AG08395 (cell line): ENCODE measurements around the gene CCDC152.
"Not testable (repeated sequence)": the region's sequence is repeated elsewhere in the genome, so short reads cannot be mapped to it uniquely, and the experiment has no call there.

Experiments used
- DNase-seq: peaks from one replicate; pipeline ENCODE4 v3.0.0; 2012; ENCODE audit warnings: mixed read lengths, low spot score

Gene CCDC152

DNA sequence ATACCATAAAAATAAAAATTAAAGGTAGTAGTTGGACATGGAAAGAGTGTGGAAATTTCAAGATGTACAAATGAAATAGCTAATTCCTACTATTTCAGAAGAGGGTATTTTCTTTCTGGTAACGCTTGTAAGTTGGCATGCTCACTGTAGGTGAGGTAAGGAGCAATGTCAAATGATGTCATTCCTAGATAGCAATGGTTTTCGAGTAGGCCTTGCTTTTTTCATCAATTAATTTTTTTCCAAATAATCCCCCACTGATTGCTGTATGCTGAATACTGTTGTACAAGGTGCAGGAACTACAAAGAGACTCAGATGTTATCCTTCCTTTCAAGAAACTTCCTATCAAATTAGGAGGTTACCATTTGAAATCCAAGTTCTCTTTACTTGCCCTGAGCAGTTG is 56.0 kb downstream of the CCDC152 start:
- no peak for DNase-seq

- DNase-seq, result no peak
Measured at GRCh38 chr5:42813533-42813932, 56.9 kb downstream of the CCDC152 start.

DNA sequence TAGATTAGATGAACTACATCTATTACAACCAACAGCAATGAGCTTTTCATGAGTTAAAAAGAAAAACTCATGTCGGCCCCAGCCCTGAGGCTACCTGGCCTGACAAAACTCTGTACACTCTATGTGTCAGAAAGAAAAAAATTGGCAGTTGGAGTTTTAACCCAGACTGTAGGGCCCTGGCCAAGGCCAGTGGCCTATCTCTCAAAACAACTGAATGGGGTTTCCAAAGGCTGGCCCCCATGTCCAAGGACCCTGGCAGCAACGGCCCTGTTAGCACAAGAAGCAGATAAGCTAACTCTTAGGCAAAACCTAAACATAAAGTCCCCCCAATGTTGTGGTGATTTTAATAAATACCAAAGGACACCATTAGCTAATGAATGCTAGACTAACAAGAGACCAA is 59.9 kb downstream of the CCDC152 start:
- not testable (repeated sequence) for DNase-seq

DNA sequence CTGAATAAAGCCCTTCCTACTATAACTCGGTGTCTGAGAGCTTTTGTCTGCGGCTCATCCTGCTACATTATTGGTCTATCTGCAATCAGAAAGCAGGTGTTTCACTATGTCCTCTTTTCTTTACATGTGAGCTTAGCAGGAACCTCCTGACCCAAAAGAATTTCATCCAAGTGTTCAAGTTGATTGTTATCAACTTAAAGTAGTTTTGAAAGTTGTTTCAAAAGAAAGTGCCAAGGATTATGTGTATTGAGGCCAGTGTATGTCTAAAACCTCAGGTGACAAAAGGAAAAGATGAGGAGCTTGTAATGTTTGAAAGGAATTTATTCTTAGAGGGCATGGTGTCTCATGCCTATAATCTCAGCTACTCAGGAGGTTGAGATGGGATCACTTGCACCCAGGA is 63.1 kb downstream of the CCDC152 start:
- DNase-seq, result no peak

GRCh38 chr5:42822548-42822947 is 65.9 kb downstream of the CCDC152 start:
- DNase-seq, result no peak

GRCh38 chr5:42824347-42824976 is 67.8 kb downstream of the CCDC152 start:
- no peak for DNase-seq

- no peak for DNase-seq
Measured at GRCh38 chr5:42825422-42826148, 69.0 kb downstream of the CCDC152 start.

GRCh38 chr5:42826757-42827515 is 70.3 kb downstream of the CCDC152 start:
- no peak for DNase-seq

DNA sequence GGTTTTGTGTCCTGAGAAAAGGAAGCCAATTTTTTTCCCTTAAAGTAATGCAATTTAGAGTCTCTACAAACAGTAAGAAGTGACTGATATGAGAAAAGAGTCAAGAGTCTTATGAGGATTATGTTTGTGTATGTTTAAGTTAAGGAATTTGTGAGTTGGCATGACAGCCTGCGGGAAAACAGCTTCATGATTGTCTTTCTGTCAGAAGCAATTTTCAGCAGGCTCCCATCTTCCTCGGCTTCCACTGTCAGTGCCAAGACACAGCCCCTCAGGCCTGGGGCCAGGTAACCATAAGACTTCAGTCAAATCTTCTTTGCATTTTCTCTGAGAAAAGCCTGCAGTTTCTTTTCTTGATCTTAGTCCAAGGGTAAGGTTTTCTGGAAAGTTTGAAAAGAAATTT is 72.1 kb downstream of the CCDC152 start:
- DNase-seq, result no peak

DNA sequence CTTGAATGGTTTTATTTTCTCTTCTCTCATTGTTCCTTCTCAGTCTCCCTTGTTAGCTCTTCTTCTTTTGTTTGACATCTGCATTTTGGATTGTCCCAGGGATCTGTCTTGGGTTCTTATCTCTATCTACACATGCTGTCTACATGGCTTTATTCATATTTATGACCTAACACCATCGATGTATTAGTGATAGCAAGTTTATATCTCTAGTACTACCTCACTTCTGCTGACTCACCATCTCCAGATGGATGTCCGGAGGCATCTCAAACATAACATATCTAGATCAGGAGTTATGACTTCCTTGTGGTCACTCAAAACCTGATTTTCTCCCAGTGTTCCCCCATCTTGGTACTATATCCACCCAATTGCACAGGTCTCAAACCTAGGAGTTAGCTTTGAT is 74.3 kb downstream of the CCDC152 start:
- DNase-seq, result no peak

DNA sequence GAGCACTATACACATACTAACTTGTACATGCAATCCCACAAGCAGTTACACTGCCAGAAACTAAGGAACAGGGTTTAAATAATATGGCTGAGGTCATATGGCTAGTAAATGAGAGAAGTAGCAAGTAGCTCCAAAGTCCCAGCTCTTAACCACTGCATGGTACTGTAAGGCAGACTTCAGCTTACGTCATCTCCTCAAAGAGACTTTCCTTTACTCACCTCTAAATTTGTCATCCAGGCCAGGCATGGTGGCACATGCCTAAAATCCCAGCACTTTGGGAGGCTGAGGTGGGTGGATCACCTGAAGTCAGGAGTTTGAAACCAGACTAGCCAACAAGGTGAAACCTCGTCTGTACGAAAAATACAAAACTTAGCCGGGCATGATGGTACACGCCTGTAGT is 75.4 kb downstream of the CCDC152 start:
- DNase-seq, result no peak

DNA sequence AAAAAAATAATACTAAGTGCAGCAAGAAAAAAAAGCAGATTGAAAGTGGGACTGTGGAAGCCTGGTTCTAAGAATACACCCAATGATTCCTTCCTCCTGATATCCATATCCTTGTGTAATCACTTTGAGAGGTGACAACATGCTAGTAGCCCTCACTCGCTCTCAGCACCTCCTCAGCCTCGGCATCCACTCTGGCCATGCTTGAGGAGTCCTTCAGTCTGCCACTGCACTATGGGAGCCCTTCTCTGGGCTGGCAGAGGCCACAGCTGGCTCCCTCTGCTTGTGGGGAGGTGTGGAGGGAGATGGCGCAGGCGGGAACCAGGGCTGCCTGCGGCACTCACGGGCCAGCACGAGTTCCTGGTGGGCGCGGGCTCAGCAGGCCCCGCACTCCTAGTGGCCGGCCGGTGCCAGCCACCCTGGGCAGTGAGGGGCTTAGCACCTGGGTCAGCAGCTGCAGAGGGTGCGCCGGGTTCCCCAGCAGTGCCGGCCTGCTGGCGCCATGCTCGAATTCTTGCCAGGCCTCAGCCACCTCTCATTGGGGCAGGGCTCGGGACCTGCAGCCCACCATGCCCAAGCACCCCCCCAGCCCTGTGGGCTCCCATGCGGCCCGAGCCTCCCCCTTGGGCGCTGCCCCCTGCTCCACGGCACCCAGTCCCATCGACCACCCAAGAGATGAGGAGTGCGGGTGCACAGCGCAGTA is 79.6 kb downstream of the CCDC152 start:
- DNase-seq, result no peak

DNA sequence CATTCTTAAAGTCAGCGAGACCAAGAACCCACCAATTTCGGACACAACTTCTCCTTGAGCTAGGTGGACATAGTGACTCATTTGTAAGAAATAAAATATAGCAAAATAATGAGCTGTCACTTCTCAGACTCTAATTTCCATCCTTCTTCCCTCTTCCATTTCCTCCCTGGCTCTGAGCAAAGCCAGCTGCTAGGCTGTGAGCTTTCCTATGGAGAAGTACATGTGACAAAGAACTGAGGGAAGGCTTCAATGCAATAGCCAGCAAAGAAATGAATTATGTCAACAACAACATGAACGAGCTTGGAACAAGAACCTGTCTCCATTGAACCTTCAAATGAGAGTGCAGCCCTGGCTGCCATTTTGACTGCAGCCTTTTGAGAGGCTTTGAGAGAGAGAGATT is 81.0 kb downstream of the CCDC152 start:
- DNase-seq, result no peak

DNA sequence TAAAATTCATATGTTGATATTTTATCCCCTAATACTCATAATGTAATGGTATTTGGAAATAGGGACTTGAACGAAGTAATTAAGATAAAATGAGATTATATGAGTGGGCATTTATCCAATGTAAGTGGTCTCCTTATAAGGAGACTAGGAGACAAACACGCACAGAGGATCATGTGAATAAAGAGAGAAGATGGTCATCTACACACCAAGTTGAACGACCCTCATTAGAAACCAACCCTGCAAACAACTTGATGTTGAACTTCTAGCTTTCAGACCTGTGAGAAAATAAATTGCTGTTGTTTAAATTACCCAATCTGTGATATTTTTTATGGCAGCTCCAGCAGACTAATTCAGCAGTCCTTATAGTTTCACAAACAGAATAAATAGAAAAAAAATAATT is 82.6 kb downstream of the CCDC152 start:
- no peak for DNase-seq

GRCh38 chr5:42840269-42840668 is 83.7 kb downstream of the CCDC152 start:
- DNase-seq, result peak; percentile 76

DNA sequence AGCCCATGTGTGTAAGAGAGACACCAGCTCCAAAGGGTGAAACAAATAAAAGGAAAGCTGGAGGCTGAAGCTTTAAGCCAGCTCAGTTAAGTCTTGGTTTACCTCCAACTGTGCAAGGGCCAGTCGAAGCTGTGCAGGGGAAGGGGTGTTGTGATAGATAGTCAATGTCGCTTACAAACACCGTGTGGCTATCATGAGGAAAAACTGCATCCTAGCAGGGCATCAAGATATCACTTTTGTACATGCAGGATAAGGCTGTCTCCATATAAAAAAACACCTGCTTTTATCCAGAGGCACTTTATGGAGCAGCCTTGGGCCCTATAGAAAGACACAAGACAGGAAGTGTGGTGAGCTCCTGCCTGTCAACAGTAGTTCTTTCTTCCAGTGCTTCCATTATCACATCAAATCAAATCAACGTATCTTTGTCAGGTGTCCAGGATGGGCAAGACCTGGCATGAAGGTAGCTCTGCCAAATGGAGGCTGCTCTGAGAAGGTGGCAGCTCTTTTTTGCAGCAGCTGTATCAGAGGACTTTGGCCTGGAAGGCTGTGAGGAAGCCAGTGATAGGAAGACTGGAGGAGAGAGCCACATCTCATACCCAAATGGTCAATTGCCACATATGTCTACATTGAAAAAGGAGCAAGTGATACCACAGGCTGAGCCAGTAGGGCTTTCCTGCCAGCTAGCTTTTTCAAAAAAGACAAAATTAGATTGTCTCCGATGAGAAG is 84.4 kb downstream of the CCDC152 start:
- DNase-seq, result no peak

GRCh38 chr5:42842921-42843641 is 86.5 kb downstream of the CCDC152 start:
- no peak for DNase-seq

- no peak for DNase-seq
Measured at GRCh38 chr5:42843675-42844292, 87.2 kb downstream of the CCDC152 start.

- not testable (repeated sequence) for DNase-seq
Measured at GRCh38 chr5:42844408-42844807, 87.8 kb downstream of the CCDC152 start.

DNA sequence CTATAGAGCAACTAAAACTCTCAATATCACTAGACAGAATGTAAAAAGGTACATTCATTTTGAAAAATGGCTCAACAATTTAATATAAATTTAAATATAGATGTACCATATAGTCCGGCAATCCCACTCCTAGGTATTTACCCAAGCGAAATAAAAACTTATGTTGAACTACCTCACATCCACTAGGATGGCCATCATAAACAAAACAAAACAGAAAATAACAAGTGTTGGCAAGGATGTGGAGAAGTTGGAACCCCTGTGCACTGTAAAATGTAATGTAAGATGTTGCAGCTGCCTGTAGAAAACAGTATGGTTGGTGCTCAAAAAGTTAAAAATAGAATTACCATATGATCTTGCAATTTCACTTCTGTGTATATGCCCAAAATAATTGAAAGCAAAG is 91.9 kb downstream of the CCDC152 start:
- DNase-seq, result no peak

DNA sequence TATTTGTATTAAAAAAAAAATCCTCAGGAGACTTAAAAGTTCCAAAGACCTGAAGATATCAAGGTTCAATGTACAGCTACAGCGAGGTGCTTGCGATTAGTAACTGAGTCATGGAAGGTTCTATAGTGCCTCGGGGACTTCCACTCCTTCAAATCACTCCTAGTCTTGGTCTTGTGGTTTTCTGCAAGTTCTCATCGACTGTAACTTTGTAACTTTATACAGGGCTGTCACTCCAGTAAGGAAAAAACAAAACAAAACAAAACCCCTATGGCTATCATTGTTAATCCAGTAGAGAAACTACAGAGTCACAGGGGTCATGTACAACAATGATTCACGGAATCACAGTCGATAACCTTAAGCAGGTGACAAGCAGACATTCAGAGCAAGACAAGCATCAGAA is 94.9 kb downstream of the CCDC152 start:
- no peak for DNase-seq
